Cardiac muscle cell (in vitro differentiated cells and primary cell): Measurements from ENCODE around the gene LNX1. TPM values are rescaled to one million over a fixed set of nuclear protein-coding genes. Genes with fewer than 3 reads are reported as not detected.

Source experiments
- DNase-seq, 2 donors: peaks; one replicate each; pipeline versions ENCODE4 v3.0.0 to v3.0.0-alpha.2; 2010 to 2017; ENCODE audit warnings: low read depth in 1 of 2, low spot score in 1 of 2
- H3K27ac ChIP-seq: fragments of 200-600 bp; sonication (generic); 2 replicates; pipeline ENCODE4 v1.5.1; 2016
- H3K27me3 ChIP-seq: fragments of 200-600 bp; sonication (generic); 2 replicates; pipeline ENCODE4 v1.6.0; 2016; ENCODE audit warnings: control low read depth
- H3K36me3 ChIP-seq: fragments of 200-600 bp; sonication (generic); 2 replicates; pipeline ENCODE4 v1.5.1; 2016; ENCODE audit warnings: control low read depth
- H3K4me1 ChIP-seq: fragments of 200-600 bp; sonication (generic); 2 replicates; pipeline ENCODE4 v1.8.1; 2017; ENCODE audit warnings: low read depth, mild to moderate bottlenecking, mixed run types
- H3K4me3 ChIP-seq: fragments of 200-600 bp; sonication (generic); 2 replicates; pipeline ENCODE4 v1.5.1; 2016; ENCODE audit warnings: mild to moderate bottlenecking
- H3K9me3 ChIP-seq: fragments of 200-600 bp; sonication (generic); 2 replicates; pipeline ENCODE4 v1.5.1; 2017; ENCODE audit warnings: low read depth, mild to moderate bottlenecking, control low read depth
- CTCF ChIP-seq: IDR thresholded peaks from 2 replicates; pipeline ENCODE4 v1.5.1; 2012; ENCODE audit warnings: low read depth, mild to moderate bottlenecking, low read length
- polyA plus RNA-seq: library from polyadenylated mRNA; unstranded; fragments of >200 nt; fragmentation: Nextera tagmentation; extraction: Ambion mirVana; gene quantifications from 2 replicates; pipeline ENCODE4 v1.2.1, GENCODE V29; 2016
- total RNA-seq: library from RNA; depleted of rRNA; stranded (reverse); fragments of >200 nt; gene quantifications from 2 replicates; pipeline ENCODE4 v1.2.3, GENCODE V29; 2016

LNX1 gene
- total and polyA plus RNA-seq, 2 experiments from 2014 or later, result 1.1 to 2.0 TPM

GRCh38 chr4:53613428-53613827, 22.1 kb upstream of the LNX1 start:
- Histone ChIP-seq H3K9me3 (no peaks in the 10 kb centered on the region), H3K4me3 (no peak overlapping the region), H3K27ac (no peak overlapping the region), H3K4me1 (no peaks in the 10 kb centered on the region), H3K36me3 (no peaks in the 10 kb centered on the region), H3K27me3 (no peaks in the 10 kb centered on the region)
- no peak for TF ChIP-seq CTCF
- no peak for DNase-seq

GRCh38 chr4:53608649-53609048, 17.4 kb upstream of the LNX1 start:
- no peak for TF ChIP-seq CTCF
- Histone ChIP-seq H3K27me3 (no peaks in the 10 kb centered on the region), H3K4me1 (no peaks in the 10 kb centered on the region), H3K4me3 (no peak overlapping the region), H3K36me3 (no peaks in the 10 kb centered on the region), H3K27ac (no peak overlapping the region), H3K9me3 (no peaks in the 10 kb centered on the region)
- DNase-seq, result no peak

- no peak for TF ChIP-seq CTCF
- DNase-seq, result no peak
- Histone ChIP-seq H3K4me1 (no peaks in the 10 kb centered on the region), H3K27ac (no peak overlapping the region), H3K4me3 (no peak overlapping the region), H3K9me3 (no peaks in the 10 kb centered on the region), H3K27me3 (no peaks in the 10 kb centered on the region), H3K36me3 (no peaks in the 10 kb centered on the region)
Measured at GRCh38 chr4:53608242-53608641, 17.0 kb upstream of the LNX1 start.

- Histone ChIP-seq H3K27ac (no peak overlapping the region), H3K4me3 (no peak overlapping the region), H3K36me3 (no peaks in the 10 kb centered on the region), H3K9me3 (no peaks in the 10 kb centered on the region), H3K27me3 (no peaks in the 10 kb centered on the region), H3K4me1 (peaks cover 7% of the 10 kb centered on the region)
- DNase-seq, result peak in 1 of 2 donors; percentile 72
- TF ChIP-seq CTCF, result no peak
Measured at GRCh38 chr4:53605783-53606182, 14.5 kb upstream of the LNX1 start.

GRCh38 chr4:53602390-53602789, 11.1 kb upstream of the LNX1 start:
- no peak for TF ChIP-seq CTCF
- no peak overlapping the region for H3K4me3 ChIP-seq
- DNase-seq, result peak in 1 of 2 donors; percentile 82
- no peak overlapping the region for H3K27ac ChIP-seq
- H3K4me1 ChIP-seq, result peaks cover 7% of the 10 kb centered on the region
- H3K27me3 ChIP-seq, result no peaks in the 10 kb centered on the region
- H3K36me3 ChIP-seq, result no peaks in the 10 kb centered on the region
- H3K9me3 ChIP-seq, result no peaks in the 10 kb centered on the region

GRCh38 chr4:53601251-53601764, 10.0 kb upstream of the LNX1 start:
- peak; percentile 37 for TF ChIP-seq CTCF
- H3K27me3 ChIP-seq, result no peaks in the 10 kb centered on the region

More at GRCh38 chr4:53601251-53601764, 10.0 kb upstream of the LNX1 start:
- Histone ChIP-seq H3K9me3 (no peaks in the 10 kb centered on the region), H3K4me3 (no peak overlapping the region), H3K36me3 (no peaks in the 10 kb centered on the region), H3K4me1 (peaks cover 7% of the 10 kb centered on the region), H3K27ac (no peak overlapping the region)
- DNase-seq, result peak; percentile 29 to 43
